Measurements from ENCODE around the gene CRMP1.

GRCh38 chr4:5906191-5906590, 13.3 kb upstream of the CRMP1 start:
- TF ChIP-seq CTCF (IDR thresholded peaks at IDR 0.05) (no peak), EP300 (IDR thresholded peaks at IDR 0.05) (no peak)
